Lower leg skin (tissue), 4 donors: ENCODE data around the gene GATAD1. TPM values are rescaled to one million over a fixed set of nuclear protein-coding genes. Genes with fewer than 3 reads are reported as not detected.
A peak's percentile ranks its signal among the peaks of the same experiment; 100 is the strongest.
"Not testable (repeated sequence)": the region's sequence is repeated elsewhere in the genome, so short reads cannot be mapped to it uniquely, and the experiment has no call there.

Source experiments
- DNase-seq, 2 donors: peaks; one replicate each; pipeline ENCODE4 v3.0.0-alpha.2; 2019; ENCODE audit warnings: low spot score in 2 of 2
- H3K4me3 ChIP-seq: fragments of 200-600 bp; sonication (generic); 2 replicates; pipeline ENCODE4 v1.5.1; 2017; ENCODE audit warnings: mild to moderate bottlenecking, low read depth; ENCODE audit not compliant: poor library complexity, severe bottlenecking
- POLR2A ChIP-seq, 2 donors: fragments of 450-650 bp; IDR thresholded peaks; one replicate each; pipeline ENCODE4 v1.6.1; 2016 to 2017; ENCODE audit warnings: antibody characterized with exemption in 2 of 2, mild to moderate bottlenecking in 1 of 2, moderate library complexity in 1 of 2
- WGBS, 2 donors: methylation state at CpG; one replicate each; pipeline ENCODE4 v1.1.5; 2018; 5-methylcytosine and 5-hydroxymethylcytosine counted together
- intact Hi-C: fragments of 100-400 bp; cut with DNase I; formaldehyde crosslinking; loops from one replicate; pipeline ENCODE4 v1.15.0; 2023; ENCODE audit warnings: low total_unique reads
- total RNA-seq, 4 donors: library from RNA; depleted of rRNA; stranded (reverse); fragments of >200 nt; gene quantifications; one replicate each; pipeline ENCODE4 v1.1.0, GENCODE V29; 2016
- TF ChIP-seq, protein P1 (sequence below), 3 donors: fragments of 450-650 bp; IDR thresholded peaks; one replicate each; pipeline ENCODE4 v1.5.1; 2016; ENCODE audit warnings: antibody characterized with exemption in 3 of 3, mild to moderate bottlenecking in 3 of 3, moderate library complexity in 2 of 3

The GATAD1 gene
- total RNA-seq, 4 donors from 2014 or later, result 14.7 to 23.0 (median 18.3) TPM

DNA sequence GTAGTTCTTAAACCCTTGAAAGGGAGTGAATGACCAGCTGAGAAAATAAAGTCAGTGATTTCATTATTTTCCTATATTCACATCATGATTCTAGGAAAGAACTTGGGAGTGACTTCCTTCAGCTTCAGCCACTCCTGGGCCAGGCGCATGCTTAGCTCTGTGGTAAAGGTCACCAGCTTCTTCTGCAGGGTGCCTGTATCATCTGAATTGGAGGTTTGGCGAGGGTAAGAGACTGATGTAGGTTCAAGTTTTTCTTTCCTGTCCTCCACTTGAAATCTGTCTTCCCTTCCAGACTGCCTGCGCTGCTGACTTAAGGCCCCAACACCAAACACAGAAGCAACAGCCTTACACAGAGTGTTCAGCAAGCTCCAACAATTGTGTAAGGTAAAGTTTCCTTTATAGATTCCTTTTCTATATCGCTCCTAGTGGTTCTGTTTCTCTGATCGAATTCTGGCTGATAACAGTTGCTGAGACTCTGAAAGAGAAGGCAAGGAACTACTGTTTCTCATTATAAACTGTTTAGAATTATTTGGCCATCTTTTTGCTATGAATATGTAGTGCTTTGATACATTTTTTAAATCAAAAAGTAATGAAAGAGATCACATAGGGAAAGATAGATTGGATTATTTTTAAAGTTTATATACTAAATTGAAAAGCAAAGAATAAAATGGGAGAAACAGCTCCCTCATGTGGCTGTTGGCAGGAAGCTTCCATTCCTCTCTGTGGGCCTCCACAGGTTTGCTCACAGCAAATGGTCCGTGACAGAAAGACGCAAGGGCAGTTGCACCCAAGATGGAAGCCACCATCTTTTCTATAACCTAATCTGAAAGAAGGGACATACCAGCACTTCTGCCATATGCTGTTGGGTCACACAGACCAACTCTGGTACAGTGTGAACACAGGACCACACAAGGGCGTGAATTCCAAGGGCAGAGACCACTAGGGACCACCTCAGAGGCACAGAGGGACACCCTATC, 14.0 kb downstream of the GATAD1 start:
- intact Hi-C loops, result no loop called here
- no peak for DNase-seq
- no peak for TF ChIP-seq POLR2A (IDR thresholded peaks at IDR 0.05)
- TF ChIP-seq, protein P1, sequence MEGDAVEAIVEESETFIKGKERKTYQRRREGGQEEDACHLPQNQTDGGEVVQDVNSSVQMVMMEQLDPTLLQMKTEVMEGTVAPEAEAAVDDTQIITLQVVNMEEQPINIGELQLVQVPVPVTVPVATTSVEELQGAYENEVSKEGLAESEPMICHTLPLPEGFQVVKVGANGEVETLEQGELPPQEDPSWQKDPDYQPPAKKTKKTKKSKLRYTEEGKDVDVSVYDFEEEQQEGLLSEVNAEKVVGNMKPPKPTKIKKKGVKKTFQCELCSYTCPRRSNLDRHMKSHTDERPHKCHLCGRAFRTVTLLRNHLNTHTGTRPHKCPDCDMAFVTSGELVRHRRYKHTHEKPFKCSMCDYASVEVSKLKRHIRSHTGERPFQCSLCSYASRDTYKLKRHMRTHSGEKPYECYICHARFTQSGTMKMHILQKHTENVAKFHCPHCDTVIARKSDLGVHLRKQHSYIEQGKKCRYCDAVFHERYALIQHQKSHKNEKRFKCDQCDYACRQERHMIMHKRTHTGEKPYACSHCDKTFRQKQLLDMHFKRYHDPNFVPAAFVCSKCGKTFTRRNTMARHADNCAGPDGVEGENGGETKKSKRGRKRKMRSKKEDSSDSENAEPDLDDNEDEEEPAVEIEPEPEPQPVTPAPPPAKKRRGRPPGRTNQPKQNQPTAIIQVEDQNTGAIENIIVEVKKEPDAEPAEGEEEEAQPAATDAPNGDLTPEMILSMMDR (IDR thresholded peaks at IDR 0.05), result no peak
- H3K4me3 ChIP-seq, result no peak overlapping the region
- 64 to 69% methylated on average over 8 of the region's 8 CpGs for WGBS, 2 donors

DNA sequence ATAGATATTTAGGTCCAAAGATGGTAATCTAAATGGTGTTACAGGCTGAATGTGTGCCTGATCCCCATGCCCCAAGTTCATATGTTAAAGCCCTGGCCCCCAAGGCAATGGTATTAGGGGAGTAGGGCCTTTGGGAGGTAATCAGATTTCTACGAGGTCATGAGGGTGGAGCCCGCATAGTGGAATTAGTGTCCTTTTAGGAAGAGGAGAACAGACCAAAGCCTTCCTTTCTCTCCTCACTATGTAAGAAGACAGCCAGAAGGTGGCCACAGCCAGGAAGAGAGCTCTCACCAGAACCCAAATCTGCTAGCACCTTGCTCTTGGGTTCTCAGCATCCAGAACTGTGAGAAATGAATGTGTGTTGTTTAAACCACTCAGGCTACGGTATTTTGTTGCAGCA, 15.3 kb downstream of the GATAD1 start:
- no peak overlapping the region for H3K4me3 ChIP-seq
- no peak for TF ChIP-seq POLR2A (IDR thresholded peaks at IDR 0.05)
- TF ChIP-seq, protein P1 (IDR thresholded peaks at IDR 0.05), result no peak
- 93 to 94% methylated on average over 3 of the region's 3 CpGs for WGBS, 2 donors
- intact Hi-C loops, result no loop called here
- DNase-seq, result no peak

DNA sequence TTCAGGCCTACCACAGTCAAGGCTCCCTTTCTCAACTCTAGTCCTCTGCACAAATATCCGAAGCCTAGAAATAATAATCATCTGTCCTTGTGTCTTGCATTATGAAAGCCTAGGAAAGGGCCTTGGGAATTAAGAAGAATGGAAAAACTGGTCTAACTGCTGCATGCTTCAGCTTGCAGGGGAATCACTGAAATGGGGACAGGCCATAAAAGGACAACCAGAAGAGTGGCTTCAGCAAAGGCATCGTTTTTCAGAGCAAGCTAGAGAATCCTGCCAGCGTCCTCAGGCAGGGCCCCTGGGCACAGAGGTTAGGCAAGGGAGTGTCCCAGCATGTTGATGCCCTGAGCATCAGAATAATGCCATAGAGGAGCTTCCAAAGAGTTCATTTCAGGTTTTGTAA, 17.2 kb downstream of the GATAD1 start:
- DNase-seq, result peak in 1 of 2 donors; percentile 29
- no peak overlapping the region for H3K4me3 ChIP-seq
- 45 to 47% methylated on average over 3 of the region's 3 CpGs for WGBS, 2 donors
- intact Hi-C loops, result no loop called here
- no peak for TF ChIP-seq POLR2A (IDR thresholded peaks at IDR 0.05)
- TF ChIP-seq, protein P1 (IDR thresholded peaks at IDR 0.05), result no peak

DNA sequence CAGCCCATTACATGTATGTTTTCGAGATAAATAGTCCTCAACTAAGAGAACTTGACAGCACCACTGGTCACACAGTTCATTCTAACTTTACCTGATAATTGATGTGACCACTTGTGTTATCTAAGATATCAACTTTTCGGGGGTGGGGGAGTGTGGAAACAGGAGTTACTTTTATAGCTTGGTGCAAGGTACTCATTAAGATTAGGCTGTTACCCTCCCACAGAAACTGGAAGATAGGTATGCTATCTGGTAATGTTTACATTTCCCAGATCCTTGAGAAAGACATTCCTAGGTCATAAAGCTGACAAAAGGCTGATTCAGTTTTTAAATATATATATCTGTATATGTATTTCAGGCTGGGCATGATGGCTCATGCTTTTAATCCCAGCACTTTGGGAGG, 19.4 kb downstream of the GATAD1 start:
- DNase-seq, result no peak
- intact Hi-C loops, result no loop called here
- no peak overlapping the region for H3K4me3 ChIP-seq
- TF ChIP-seq, protein P1 (IDR thresholded peaks at IDR 0.05), result no peak
- no peak for TF ChIP-seq POLR2A (IDR thresholded peaks at IDR 0.05)
- WGBS, 2 donors, result 89% methylated on average over 2 of the region's 2 CpGs

DNA sequence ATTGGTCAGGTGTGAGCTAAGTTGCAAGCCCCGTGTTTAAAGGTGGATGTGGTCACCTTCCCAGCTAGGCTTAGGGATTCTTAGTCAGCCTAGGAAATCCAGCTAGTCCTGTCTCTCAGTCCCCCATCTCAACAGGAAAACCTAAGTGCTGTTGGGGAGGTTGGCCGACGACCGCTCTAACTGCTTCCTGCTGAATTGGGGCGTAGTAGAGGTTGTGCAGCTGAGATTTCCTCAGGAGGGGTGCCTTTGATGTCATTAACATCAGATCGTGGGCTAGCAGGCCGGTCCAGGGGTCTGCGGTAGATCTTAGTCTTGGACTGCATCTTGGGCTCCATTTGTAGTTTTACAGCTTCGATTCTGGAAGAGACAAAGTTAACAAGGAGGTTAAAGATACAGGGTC, 21.3 kb downstream of the GATAD1 start:
- WGBS, 2 donors, result 93 to 100% methylated on average over 9 of the region's 9 CpGs
- H3K4me3 ChIP-seq, DNase-seq, intact Hi-C loops: not testable (repeated sequence)

DNA sequence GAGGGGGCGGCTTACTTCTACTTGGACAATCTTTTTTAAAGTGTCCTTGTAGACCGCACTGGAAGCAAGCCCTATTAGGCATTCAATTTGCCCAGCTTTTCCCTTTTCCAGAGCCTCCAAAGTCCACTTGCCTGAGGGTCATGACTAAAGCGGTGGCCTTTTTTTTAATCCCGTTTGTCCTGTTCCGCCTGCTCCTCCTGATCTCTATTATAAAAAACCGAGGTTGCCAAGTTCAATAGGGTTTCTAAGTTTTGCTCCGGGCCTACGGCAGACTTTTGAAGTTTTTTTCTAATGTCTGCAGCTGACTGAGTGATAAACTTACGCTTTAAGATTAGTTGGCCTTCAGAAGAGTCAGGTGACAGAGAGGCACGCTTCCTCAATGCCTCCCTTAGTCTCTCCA, 26.7 kb downstream of the GATAD1 start:
- intact Hi-C loops, H3K4me3 ChIP-seq, DNase-seq: not testable (repeated sequence)
- 53 to 58% methylated on average over 10 of the region's 10 CpGs for WGBS, 2 donors

DNA sequence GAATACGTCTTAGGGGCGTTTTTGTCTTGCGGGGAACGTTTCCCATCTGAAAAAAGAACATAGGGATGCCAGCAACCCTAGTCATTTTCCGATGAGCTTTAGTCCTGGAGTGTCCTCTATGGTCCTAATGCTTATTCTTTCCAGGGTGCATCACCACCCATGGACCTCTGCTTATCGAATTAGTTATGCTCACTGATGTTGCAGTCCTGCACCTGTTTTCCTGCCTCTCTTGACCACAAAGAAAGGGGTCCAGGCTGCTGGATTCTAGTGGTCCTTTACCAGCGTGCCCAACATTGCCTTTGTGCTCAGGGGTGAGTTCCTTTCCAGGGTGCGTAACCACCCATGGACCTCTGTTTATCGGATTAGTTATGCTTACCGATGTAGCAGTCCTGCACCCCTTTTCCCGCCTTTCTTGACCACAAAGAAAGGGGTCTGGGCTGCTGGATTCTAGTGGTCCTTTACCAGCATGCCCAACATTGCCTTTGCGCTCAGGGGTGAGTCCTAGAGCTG, 28.0 kb downstream of the GATAD1 start:
- 88 to 90% methylated on average over 12 of the region's 12 CpGs for WGBS, 2 donors
- DNase-seq, intact Hi-C loops, H3K4me3 ChIP-seq: not testable (repeated sequence)

DNA sequence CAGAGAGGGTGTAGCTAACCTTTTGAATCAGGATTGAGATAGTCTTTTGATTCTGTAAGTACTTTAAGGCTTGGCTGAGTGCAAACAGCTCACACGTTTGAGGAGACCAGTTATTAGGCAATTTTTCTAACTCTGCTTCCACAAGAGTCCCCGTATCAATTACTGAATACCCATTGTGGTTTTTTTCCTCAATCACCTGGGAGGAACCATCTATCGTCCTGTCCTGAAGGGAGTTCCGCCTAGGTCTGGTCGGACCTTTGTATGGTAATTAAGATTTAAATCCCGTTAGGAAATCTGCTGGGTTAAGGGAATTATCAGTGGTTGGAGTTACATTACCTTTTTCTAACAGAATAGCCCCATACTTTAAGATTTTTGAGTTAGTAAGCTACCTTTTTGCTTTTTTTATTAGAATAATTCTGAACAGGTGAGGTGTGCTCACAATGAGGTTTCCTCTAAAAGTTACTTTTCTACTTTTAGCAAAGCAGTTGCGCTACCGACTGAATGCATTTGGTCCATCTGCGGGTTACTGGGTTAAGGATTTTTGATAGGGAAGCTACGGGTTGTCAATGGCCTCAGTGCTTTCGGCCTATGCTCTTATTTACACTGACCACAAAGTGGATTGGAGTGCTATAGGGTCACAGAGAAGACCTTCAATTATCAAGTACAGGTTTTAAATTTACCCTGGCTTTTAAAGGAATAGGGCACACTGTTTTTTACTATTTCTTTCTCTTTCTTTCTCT, 28.7 kb downstream of the GATAD1 start:
- intact Hi-C loops, H3K4me3 ChIP-seq: not testable (repeated sequence)
- 86 to 92% methylated on average over 11 of the region's 11 CpGs for WGBS, 2 donors
- peak in 1 of 2 donors; percentile 1 for DNase-seq

DNA sequence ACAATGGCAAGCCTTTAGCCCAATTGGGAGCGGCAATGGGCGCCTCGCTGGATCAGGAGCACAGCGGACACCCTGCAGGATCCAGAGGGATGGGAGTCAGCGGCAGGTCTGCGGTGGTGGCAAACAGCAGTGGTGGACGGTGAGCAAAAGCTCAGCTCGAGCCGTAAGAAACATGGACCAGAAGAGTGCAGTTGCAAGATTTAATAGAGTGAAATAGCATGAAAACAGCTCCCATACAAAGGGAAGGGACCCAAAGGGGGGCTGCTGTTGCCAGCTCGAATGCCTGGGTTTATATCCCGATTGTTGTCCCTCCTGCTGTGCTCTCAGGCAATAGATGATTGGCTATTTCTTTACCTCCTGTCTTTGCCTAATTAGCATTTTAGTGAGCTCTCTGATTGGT, 30.4 kb downstream of the GATAD1 start, which contains the start of gene ERVW-1:
Gene ERVW-1 (minus strand): TSS at position 266 of the 400 bp plus-strand sequence. CDS start 7,565 bp downstream, outside the sequence.
- WGBS, 2 donors, result 96 to 99% methylated on average over 11 of the region's 11 CpGs
- H3K4me3 ChIP-seq, DNase-seq, intact Hi-C loops: not testable (repeated sequence)
